K562 (cell line): ENCODE measurements around the gene GLYATL1B. TPM values are rescaled to one million over a fixed set of nuclear protein-coding genes. Genes with fewer than 3 reads are reported as not detected.

ENCODE experiments used
- BMI1 ChIP-seq: fragments of 150-350 bp; IDR thresholded peaks from 2 replicates; pipeline ENCODE4 v1.6.1; 2014; ENCODE audit warnings: low read length
- CHD7 ChIP-seq: fragments of 200-600 bp; sonication (generic); IDR thresholded peaks from one replicate; pipeline ENCODE4 v1.6.1; 2012; ENCODE audit warnings: mild to moderate bottlenecking, low read depth, low read length, inconsistent platforms
- DACH1 ChIP-seq: fragments of 450-650 bp; IDR thresholded peaks from 2 replicates; pipeline ENCODE4 v1.6.1; 2018; ENCODE audit not compliant: partially characterized antibody
- FOSL1 ChIP-seq: fragments of 200-800 bp; sonication (Bioruptor generic); conservative IDR thresholded peaks from 2 replicates; pipeline ENCODE4 v1.6.1; 2016; ENCODE audit warnings: missing genetic modification characterization, missing compliant biosample characterization
- MAX ChIP-seq: sonication (generic); formaldehyde crosslinking; IDR thresholded peaks from 2 replicates; pipeline ENCODE4 v1.9.0; 2022; ENCODE audit warnings: mild to moderate bottlenecking, missing genetic modification reagents
- MYBL2 ChIP-seq, 2 experiments: fragments of 450-650 bp in 1 of 2; sonication (generic) in 1 of 2; formaldehyde crosslinking in 1 of 2; IDR thresholded peaks; 2 replicates each; pipeline versions ENCODE4 v1.6.1 to v1.8.1; 2017 to 2022; ENCODE audit warnings: borderline replicate concordance in 1 of 2, inconsistent platforms in 1 of 2, low read depth in 1 of 2, mild to moderate bottlenecking in 1 of 2, missing genetic modification reagents in 1 of 2, moderate library complexity in 1 of 2
- NBN ChIP-seq: fragments of 450-650 bp; IDR thresholded peaks from 2 replicates; pipeline ENCODE4 v1.6.1; 2016; ENCODE audit warnings: low read depth, mild to moderate bottlenecking
- PHTF2 ChIP-seq: fragments of 250-450 bp; sonication (Bioruptor Pico); IDR thresholded peaks from 2 replicates; pipeline ENCODE4 v1.5.0; 2021; ENCODE audit warnings: mild to moderate bottlenecking
- SMAD3 ChIP-seq: fragments of 450-650 bp; formaldehyde crosslinking; conservative IDR thresholded peaks from 2 replicates; pipeline ENCODE4 v1.4.0; 2020; ENCODE audit warnings: mild to moderate bottlenecking
- ZBTB49 ChIP-seq: sonication (generic); formaldehyde crosslinking; IDR thresholded peaks from 2 replicates; pipeline ENCODE4 v1.8.0; 2022; ENCODE audit warnings: missing genetic modification reagents, mild to moderate bottlenecking, borderline replicate concordance
- ZNF512 ChIP-seq: IDR thresholded peaks from 2 replicates; pipeline ENCODE4 v1.6.1; 2016; ENCODE audit warnings: missing genetic modification characterization, missing compliant biosample characterization
- polyA plus RNA-seq, 8 experiments: library from polyadenylated mRNA; depleted of rRNA in 4 of 8; stranded (reverse) in 5 of 8; unstranded in 3 of 8; fragments of >200 nt; fragmentation: Nextera tagmentation in 2 of 8; fragmentation: Illumina TruSeq in 1 of 8; extraction: Ambion mirVana in 2 of 8; extraction: Trizol in 1 of 8; gene quantifications; 2 replicates each; pipeline versions ENCODE4 v1.2.1 to v1.2.3, GENCODE V29; 2011 to 2014; ENCODE audit warnings: inconsistent platforms in 1 of 8, missing spikeins in 1 of 8
- total RNA-seq, 7 experiments: library from RNA; depleted of rRNA in 6 of 7; stranded (reverse); fragments of >200 nt in 6 of 7; fragmentation: Illumina TruSeq in 2 of 7; extraction: Trizol in 2 of 7; gene quantifications; 2 replicates each; pipeline versions ENCODE4 v1.2.1 to v1.2.3, GENCODE V29; 2011 to 2021; ENCODE audit warnings: low replicate concordance in 1 of 7

The GLYATL1B gene
- total and polyA plus RNA-seq, 9 of the 15 experiments (the other 6 are each of a cell fraction or from before 2014, with no cell fraction given), result not detected

GRCh38 chr11:59135648-59136461 lies 49.7 kb downstream of the GLYATL1B start (continued):
- TF ChIP-seq CHD7 (no peak), DACH1 (no peak), ZNF512 (tag) (no peak), BMI1 (no peak), ZBTB49 (CRISPR knock-in tag) (no peak), PHTF2 (CRISPR knock-in tag) (no peak), FOSL1 (tag) (no peak), NBN (no peak), MYBL2 (IDR thresholded peaks at IDR 0.05; ENCODE audit: low read depth) (no peak), MYBL2 (CRISPR knock-in tag; IDR thresholded peaks at IDR 0.05; ENCODE audit: borderline replicate concordance) (no peak), SMAD3 (CRISPR knock-in tag) (peak; percentile 71; the same call in 1 of the 2 replicates), MAX (CRISPR knock-in tag) (no peak)
